ENCODE measurements around the gene TENM4.

The TENM4 gene

DNA sequence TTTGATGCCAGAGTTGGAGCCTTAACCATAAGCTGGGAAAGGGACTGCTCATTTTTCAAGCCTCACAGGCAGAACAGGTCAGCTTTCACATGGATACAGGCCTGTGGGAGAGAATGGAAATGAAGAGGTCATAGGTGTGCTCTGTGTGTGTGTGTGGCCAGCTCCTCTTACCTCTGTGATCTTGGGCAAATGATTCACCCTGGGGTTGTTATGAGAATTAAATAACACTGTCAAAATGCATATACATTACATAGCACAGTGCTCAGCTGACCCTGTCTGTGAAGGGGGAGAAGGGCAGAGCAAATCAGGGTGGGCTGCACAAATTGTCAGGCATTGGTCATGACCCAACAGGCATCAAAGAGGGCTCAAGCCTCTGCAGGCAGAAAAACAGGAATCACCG, 372.5 kb downstream of the TENM4 start:
- Histone ChIP-seq H4K20me1 (ENCODE audit: control insufficient read depth, insufficient read depth, low read depth, low read length) (no peaks in the 10 kb centered on the region), H3K79me2 (ENCODE audit: control insufficient read depth, low read length) (no peaks in the 10 kb centered on the region), H3F3A (ENCODE audit: control insufficient read depth, insufficient read depth) (no peaks in the 10 kb centered on the region), H3K27me3 (ENCODE audit: control insufficient read depth, low read length) (no peaks in the 10 kb centered on the region), H3K4me3 (ENCODE audit: low read length) (no peak overlapping the region), H3K9me2 (replicated peaks; ENCODE audit: control insufficient read depth, low read length) (no peaks in the 10 kb centered on the region), H3K4me1 (ENCODE audit: control insufficient read depth, low read length) (no peaks in the 10 kb centered on the region), H3K27ac (ENCODE audit: low read depth, low read length) (no peak overlapping the region), H3K4me2 (ENCODE audit: low read length) (no peak overlapping the region), H3K36me3 (ENCODE audit: control insufficient read depth, low read length) (no peaks in the 10 kb centered on the region), H3K9me3 (ENCODE audit: control insufficient read depth, insufficient read depth, low read length) (no peaks in the 10 kb centered on the region)
- TF ChIP-seq, protein P1, sequence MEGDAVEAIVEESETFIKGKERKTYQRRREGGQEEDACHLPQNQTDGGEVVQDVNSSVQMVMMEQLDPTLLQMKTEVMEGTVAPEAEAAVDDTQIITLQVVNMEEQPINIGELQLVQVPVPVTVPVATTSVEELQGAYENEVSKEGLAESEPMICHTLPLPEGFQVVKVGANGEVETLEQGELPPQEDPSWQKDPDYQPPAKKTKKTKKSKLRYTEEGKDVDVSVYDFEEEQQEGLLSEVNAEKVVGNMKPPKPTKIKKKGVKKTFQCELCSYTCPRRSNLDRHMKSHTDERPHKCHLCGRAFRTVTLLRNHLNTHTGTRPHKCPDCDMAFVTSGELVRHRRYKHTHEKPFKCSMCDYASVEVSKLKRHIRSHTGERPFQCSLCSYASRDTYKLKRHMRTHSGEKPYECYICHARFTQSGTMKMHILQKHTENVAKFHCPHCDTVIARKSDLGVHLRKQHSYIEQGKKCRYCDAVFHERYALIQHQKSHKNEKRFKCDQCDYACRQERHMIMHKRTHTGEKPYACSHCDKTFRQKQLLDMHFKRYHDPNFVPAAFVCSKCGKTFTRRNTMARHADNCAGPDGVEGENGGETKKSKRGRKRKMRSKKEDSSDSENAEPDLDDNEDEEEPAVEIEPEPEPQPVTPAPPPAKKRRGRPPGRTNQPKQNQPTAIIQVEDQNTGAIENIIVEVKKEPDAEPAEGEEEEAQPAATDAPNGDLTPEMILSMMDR (IDR thresholded peaks at IDR 0.05; ENCODE audit: low read depth, low read length, poor library complexity, severe bottlenecking), result no peak

DNA sequence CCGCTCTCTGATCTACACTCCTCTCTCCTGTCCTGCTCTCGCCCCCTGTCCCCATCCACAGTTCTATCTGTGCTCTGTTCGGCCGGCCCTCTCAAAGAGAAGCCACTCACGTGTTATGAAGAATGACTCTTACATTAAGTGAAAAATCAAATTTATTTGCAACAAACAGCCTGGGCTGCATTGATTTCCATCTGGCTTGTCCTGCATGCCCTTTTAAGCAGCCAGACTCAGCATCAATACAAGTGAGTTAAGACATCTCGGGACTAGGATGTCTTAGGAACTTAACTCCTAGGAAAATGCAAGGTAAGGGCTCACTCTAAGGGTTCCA, 373.5 kb downstream of the TENM4 start:
- no peak overlapping the region for H3K4me2 ChIP-seq (ENCODE audit: low read length)
- no peaks in the 10 kb centered on the region for H4K20me1 ChIP-seq (ENCODE audit: control insufficient read depth, insufficient read depth, low read depth, low read length)
- no peaks in the 10 kb centered on the region for H3K79me2 ChIP-seq (ENCODE audit: control insufficient read depth, low read length)
- H3K4me1 ChIP-seq (ENCODE audit: control insufficient read depth, low read length), result no peaks in the 10 kb centered on the region
- H3K4me3 ChIP-seq (ENCODE audit: low read length), result no peak overlapping the region
- TF ChIP-seq, protein P1 (IDR thresholded peaks at IDR 0.05; ENCODE audit: low read depth, low read length, poor library complexity, severe bottlenecking), result no peak
- no peak for TF ChIP-seq EZH2phosphoT487 (IDR thresholded peaks at IDR 0.05; ENCODE audit: borderline replicate concordance, low read length)
- no peaks in the 10 kb centered on the region for H3K36me3 ChIP-seq (ENCODE audit: control insufficient read depth, low read length)
- no peaks in the 10 kb centered on the region for H3K9me3 ChIP-seq (ENCODE audit: control insufficient read depth, insufficient read depth, low read length)
- no peaks in the 10 kb centered on the region for H3F3A ChIP-seq (ENCODE audit: control insufficient read depth, insufficient read depth)
- H3K27me3 ChIP-seq (ENCODE audit: control insufficient read depth, low read length), result no peaks in the 10 kb centered on the region
- no peak overlapping the region for H3K27ac ChIP-seq (ENCODE audit: low read depth, low read length)
- no peaks in the 10 kb centered on the region for H3K9me2 ChIP-seq (replicated peaks; ENCODE audit: control insufficient read depth, low read length)

DNA sequence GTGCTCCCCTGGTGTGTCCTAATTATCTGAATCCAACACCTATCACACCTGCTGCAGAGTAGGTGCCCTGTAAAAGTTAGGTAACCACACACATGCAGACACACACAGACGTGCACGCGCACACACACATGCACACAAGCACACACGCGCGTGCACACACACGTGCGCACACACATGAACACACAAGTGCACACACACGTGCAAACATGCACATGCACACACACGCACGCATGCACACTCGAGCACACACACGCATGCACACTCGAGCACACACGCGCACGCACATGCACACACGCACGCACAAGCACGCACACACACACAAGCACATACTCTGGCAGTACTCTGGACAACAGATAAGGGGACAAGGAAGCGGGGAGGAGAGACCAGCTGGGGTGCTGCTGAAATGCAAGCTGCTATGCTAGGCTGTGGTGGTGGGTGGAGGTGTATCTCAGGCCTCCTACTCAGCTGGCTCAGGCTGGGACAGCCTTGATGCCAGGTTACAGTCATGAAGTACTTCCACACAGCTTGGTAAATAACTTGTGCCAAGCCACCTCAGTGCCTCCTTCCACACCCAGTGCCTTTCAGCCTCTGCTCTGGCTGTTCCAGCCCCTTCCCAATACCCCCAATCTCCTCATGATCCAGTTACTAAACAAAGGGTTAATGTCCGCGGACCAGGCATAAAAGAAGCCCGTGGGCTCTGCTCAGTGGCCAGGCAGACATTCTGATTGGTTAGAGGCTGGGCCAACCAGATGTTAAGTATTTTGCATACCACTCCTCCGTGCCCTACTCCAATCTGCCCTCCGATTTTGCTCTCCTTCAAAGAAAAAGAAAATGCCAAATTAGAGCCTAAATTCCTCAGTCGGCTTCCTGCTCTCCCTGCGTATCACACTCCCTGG, 374.1 kb downstream of the TENM4 start:
- TF ChIP-seq, protein P1 (IDR thresholded peaks at IDR 0.05; ENCODE audit: low read depth, low read length, poor library complexity, severe bottlenecking), result no peak
- TF ChIP-seq EZH2phosphoT487 (IDR thresholded peaks at IDR 0.05; ENCODE audit: borderline replicate concordance, low read length), result no peak

More for the DNA sequence above, 374.1 kb downstream of the TENM4 start:
- H3K9me2 ChIP-seq (replicated peaks; ENCODE audit: control insufficient read depth, low read length), result no peaks in the 10 kb centered on the region
- H3K9me3 ChIP-seq (ENCODE audit: control insufficient read depth, insufficient read depth, low read length), result no peaks in the 10 kb centered on the region
- H3K4me2 ChIP-seq (ENCODE audit: low read length), result no peak overlapping the region
- H3K27ac ChIP-seq (ENCODE audit: low read depth, low read length), result no peak overlapping the region
- H3K27me3 ChIP-seq (ENCODE audit: control insufficient read depth, low read length), result no peaks in the 10 kb centered on the region
- no peaks in the 10 kb centered on the region for H3K79me2 ChIP-seq (ENCODE audit: control insufficient read depth, low read length)
- no peaks in the 10 kb centered on the region for H3K4me1 ChIP-seq (ENCODE audit: control insufficient read depth, low read length)
- no peak overlapping the region for H3K4me3 ChIP-seq (ENCODE audit: low read length)
- H4K20me1 ChIP-seq (ENCODE audit: control insufficient read depth, insufficient read depth, low read depth, low read length), result no peaks in the 10 kb centered on the region
- H3K36me3 ChIP-seq (ENCODE audit: control insufficient read depth, low read length), result no peaks in the 10 kb centered on the region
- H3F3A ChIP-seq (ENCODE audit: control insufficient read depth, insufficient read depth), result no peaks in the 10 kb centered on the region

Measured in DOHH2 (cell line).